GM19455 (cell line): Measurements from ENCODE around the gene EVX1.

Experiments
- ATAC-seq: cut with Tn5 transposase; IDR thresholded peaks from one replicate; pipeline ENCODE4 v1.9.1; 2021; ENCODE audit not compliant: unreplicated experiment

EVX1 gene

DNA sequence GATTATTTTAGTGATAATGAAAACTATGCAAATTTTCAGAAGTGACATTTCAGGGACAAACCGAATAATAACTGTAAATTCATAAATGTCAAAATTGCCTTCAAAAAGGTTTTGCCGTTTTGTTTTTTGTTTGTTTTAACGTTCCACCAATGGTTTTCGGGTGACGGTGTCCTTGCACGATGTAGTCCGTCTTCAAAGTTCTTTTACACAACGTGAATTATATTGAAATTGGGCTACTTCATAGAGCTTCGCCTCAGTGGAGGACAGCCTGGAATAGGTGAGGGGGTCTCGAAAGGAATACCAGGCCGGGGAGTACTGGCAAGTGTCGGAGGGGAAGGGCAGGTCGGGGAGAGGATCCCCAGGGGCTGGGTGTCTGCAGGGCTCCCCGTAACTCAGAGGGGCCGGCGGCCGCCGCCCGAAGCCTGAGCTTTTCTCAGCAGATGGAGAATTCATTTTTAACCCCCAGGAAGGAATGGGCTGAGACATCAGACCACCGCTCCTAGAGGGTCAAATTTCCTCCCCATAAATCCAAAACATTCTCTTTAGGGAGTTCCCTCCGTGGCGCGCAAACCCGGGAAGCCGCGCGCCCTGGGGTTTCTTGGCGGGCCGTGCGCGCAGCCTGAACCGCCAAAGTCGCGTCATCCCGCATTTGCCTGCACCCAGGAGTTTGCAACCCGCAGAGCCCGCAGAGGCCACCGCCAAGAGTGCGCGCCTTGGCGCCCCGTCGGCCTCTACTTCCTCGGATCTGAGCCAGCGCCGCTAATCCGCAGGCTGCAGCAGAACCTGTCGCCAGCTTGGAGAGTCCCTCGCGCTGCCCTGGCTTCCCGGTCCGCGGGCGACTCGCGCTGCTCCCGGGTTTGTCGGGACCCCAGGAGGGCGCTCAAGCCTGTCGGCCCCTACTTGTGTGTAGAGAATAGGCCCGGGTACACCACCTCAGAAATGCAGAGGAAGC lies 17.3 kb upstream of the EVX1 start:
- no peak for ATAC-seq

- ATAC-seq, result no peak
Observed at GRCh38 chr7:27229448-27229847, 13.2 kb upstream of the EVX1 start.

- no peak for ATAC-seq
Observed at GRCh38 chr7:27235387-27236311, 7.0 kb upstream of the EVX1 start.

- no peak for ATAC-seq
Observed at GRCh38 chr7:27237735-27238334, 4.8 kb upstream of the EVX1 start.

- ATAC-seq, result no peak
Observed at GRCh38 chr7:27238979-27239386, 3.6 kb upstream of the EVX1 start.

- no peak for ATAC-seq
Observed at GRCh38 chr7:27239387-27240014, 3.1 kb upstream of the EVX1 start.

GRCh38 chr7:27240015-27240731 lies 2.4 kb upstream of the EVX1 start:
- ATAC-seq, result no peak

- no peak for ATAC-seq
Observed at GRCh38 chr7:27241189-27242056, 1.2 kb upstream of the EVX1 start.

- ATAC-seq, result no peak
Observed at GRCh38 chr7:27242154-27242553, 448 bp upstream of the EVX1 start.

DNA sequence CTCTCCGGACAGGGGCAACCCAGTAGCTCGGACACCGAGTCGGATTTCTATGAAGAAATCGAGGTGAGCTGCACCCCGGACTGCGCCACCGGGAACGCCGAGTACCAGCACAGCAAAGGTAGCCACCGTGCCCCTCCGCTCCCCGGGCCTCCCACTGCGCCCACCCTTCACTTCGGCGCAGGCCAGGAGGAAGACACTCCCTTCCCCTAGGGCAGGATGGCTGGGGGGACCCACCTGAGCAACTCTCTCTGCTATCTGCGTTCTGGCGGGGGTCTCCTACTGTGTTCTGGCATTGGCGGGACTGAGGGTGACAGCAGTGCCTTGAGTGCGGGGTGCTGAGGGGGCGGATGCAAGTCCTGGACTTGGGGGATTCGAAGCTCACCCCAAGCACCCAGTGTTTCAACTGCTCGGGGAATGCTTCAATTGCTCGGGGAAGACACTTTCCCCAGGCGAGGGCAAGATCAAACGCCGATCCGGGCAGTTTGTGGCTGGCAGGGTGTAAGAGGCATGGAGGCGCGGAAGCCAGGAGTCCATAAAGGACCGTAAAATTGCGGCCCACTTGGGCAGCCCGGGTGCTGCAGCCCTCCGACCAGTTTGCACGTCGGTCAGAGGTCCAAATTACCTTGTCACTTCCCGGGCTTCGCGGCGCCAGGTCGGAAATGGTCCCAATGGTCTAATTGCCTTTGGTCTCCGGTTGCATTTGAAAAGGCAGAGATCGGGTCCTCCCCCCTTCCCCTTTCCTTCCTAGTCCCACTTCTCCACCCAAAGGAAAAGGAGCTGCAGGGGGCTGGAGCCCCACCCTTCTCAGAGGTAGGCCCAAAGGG lies 950 bp downstream of the EVX1 start:
- no peak for ATAC-seq

DNA sequence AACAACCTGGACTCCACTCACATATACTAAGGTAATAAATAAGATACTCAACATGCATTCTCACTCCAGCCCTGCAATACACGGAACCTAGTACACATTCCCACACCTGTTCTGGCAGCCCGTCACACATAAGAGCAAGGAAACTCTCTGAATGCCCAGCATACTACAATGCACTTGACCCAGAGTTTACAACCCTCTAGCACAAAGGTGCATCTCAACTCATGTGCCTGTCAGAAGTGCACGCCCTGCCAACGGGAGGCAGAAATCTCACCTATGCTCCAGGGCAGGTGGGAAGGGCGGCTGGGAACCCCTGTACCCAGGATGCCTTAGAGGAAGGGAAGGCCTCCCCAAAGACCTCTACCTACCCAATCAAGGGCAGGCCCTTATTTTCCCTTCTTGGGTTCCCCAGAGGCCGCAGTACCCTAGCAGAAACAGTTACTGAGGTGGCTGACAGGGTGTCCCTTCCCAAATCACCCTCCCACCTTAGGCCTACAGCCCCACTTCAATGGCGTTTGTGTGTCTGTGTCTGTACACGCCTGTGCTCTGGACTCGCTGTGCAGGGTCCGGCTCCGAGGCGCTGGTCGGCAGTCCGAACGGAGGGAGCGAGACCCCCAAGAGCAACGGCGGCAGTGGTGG lies 2.0 kb downstream of the EVX1 start:
- no peak for ATAC-seq

DNA sequence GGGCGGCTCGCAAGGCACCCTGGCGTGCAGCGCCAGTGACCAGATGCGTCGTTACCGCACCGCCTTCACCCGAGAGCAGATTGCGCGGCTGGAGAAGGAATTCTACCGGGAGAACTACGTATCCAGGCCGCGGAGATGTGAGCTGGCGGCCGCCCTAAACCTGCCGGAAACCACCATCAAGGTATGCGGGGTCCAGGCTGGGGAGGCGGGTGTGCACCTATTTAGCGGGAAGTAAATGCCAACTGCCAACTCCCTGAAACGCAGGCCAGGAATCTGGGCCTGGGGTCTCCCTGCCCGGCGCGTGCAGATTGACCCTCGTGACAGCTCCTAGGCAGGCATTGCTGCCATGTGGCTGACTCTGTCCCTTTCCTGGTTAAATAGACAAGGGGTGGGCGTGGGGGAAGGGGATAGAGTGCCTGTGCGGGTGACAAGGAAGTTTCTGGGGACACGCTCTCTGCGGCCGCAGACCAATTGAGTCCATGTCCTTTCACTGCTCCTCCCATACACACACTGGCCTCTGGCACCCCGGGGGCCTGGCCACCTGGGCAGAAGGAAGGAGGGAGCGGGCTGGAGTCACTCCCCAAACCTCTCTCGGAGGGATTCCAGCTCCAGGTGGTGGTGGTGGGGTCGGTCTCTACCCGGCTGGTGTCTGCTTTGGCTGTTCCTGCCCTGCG lies 2.7 kb downstream of the EVX1 start:
- ATAC-seq, result no peak

DNA sequence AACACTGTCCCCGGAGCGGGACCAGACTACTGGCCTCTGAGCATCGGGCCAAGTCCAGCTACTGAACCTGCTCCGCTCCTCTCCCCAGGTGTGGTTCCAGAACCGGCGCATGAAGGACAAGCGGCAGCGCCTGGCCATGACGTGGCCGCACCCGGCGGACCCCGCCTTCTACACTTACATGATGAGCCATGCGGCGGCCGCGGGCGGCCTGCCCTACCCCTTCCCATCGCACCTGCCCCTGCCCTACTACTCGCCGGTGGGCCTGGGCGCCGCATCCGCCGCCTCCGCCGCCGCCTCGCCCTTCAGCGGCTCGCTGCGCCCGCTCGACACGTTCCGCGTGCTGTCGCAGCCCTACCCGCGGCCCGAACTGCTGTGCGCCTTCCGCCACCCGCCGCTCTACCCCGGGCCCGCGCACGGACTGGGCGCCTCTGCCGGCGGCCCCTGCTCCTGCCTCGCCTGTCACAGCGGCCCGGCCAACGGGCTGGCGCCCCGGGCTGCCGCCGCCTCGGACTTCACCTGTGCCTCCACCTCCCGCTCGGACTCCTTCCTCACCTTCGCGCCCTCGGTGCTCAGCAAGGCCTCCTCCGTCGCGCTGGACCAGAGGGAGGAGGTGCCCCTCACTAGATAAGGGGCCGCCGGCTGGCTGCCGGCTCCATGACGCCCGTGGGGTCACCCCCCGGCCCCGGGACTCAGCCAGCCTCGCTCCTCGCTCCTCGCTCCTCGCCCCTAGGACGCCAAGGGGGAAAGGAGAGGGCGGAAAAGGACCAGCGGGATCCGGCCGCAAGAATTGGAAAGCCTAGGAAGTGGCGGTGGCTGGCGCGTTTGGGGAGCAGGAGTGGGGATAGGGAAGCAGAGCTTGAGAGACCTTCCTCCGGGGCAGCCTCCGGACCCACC lies 3.4 kb downstream of the EVX1 start:
- ATAC-seq, result no peak

DNA sequence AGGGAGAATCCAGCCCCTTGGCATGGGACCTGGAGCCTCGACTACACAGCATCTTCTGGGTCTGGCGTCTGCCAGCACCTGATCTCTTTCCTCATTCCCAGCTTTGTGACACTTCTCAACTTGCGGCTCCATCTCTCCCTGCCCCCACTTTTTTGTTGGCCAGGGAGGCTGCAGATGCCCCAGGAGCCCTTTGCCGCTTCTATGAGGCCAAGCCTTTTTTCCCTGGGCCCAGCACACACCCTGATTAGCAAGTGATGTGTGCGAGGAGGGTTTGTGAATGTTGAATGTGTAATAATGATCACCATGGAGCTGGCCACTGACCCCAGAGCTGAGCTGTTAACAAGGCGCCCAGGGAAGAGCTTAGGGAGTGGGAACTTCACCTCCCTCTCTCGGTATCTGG lies 4.4 kb downstream of the EVX1 start:
- no peak for ATAC-seq

DNA sequence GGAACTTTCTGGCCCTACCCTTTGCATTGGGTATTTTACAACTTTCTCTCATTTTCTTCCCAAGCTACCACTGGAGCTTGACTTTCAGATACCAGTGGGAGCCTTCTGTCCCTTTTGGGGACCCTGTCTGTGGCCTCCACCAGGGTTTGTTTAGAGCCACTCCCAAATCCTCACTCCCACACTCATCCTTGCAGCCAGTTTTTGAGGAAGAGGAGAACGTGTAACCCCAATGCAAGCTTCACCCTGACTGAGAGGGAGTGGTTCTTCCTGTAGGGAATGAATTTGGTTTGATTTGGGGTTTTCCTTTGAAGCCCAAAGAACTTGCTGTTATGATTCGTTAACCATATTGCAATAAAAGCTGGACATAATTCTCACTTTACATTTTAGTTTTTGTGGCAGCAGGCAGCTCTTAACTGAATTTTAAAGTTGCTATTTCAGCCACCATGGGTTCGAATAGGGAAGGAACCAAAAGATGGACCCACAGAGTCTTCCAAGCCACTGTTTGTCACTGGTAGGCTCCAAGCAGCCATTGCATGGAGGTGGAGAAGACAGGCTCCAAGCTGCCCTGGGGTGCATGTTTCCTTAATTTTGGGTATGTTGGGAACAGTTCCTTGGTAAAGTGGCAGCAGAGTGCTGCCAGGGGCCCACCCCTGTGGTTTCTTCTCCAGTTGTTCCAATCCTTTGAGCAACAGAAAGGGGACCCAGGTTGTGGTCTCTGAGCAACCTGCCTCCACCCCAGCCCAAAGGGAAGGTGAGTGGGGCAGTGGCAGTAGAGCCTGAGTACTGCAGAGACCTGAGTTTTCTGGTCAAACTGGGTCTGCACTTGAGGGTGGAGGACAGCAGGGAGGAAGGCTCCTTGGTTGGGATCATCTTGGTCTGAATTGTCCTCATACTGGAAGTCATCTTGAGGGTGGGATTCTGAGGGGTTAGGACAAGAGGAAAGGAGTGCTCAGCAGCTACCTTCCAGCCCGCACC lies 5.1 kb downstream of the EVX1 start:
- ATAC-seq, result no peak
